ENCODE data around the gene STAP1. TPM values are rescaled to one million over a fixed set of nuclear protein-coding genes. Genes with fewer than 3 reads are reported as not detected.

The STAP1 gene
- total RNA-seq, 1 donor from 2014 or later, result not detected

DNA sequence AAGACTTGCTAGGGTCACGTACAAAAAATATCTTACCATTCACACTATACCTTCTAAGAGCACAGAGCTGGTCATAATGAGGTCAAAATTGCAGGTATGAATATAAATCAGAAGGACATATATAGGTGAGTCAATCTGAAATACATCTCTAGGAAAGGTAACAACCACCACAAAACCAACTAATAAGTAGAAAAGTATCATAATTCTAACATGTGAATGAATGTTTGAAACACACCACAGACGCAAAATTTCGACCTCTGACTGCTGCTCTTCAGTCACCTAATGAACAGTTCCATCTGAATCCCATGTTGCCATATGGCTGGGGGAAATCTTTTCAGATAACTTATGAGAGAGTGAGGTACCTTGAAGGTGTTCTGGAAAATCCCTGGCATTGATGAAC is 22.1 kb downstream of the STAP1 start:
- Mint-ChIP-seq H3K4me1 (ENCODE audit: low read depth) (no peaks in the 10 kb centered on the region), H3K36me3 (ENCODE audit: low read depth) (no peaks in the 10 kb centered on the region), H3K27ac (ENCODE audit: unreplicated experiment) (no peak overlapping the region), H3K4me3 (ENCODE audit: unreplicated experiment) (no peak overlapping the region), H3K9me3 (ENCODE audit: low read depth) (no peaks in the 10 kb centered on the region), H3K27me3 (ENCODE audit: low read depth) (peaks cover 3% of the 10 kb centered on the region)
- TF ChIP-seq, protein P1, sequence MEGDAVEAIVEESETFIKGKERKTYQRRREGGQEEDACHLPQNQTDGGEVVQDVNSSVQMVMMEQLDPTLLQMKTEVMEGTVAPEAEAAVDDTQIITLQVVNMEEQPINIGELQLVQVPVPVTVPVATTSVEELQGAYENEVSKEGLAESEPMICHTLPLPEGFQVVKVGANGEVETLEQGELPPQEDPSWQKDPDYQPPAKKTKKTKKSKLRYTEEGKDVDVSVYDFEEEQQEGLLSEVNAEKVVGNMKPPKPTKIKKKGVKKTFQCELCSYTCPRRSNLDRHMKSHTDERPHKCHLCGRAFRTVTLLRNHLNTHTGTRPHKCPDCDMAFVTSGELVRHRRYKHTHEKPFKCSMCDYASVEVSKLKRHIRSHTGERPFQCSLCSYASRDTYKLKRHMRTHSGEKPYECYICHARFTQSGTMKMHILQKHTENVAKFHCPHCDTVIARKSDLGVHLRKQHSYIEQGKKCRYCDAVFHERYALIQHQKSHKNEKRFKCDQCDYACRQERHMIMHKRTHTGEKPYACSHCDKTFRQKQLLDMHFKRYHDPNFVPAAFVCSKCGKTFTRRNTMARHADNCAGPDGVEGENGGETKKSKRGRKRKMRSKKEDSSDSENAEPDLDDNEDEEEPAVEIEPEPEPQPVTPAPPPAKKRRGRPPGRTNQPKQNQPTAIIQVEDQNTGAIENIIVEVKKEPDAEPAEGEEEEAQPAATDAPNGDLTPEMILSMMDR (IDR thresholded peaks at IDR 0.05), result no peak
- no peak for DNase-seq (ENCODE audit: low spot score)

GRCh38 chr4:67581208-67581857 is 22.8 kb downstream of the STAP1 start:
- Mint-ChIP-seq H3K27me3 (ENCODE audit: low read depth) (peaks cover 8% of the 10 kb centered on the region), H3K4me1 (ENCODE audit: low read depth) (no peaks in the 10 kb centered on the region), H3K27ac (ENCODE audit: unreplicated experiment) (no peak overlapping the region), H3K9me3 (ENCODE audit: low read depth) (no peaks in the 10 kb centered on the region), H3K4me3 (ENCODE audit: unreplicated experiment) (no peak overlapping the region), H3K36me3 (ENCODE audit: low read depth) (no peaks in the 10 kb centered on the region)
- no peak for DNase-seq (ENCODE audit: low spot score)
- TF ChIP-seq, protein P1 (IDR thresholded peaks at IDR 0.05), result no peak

DNA sequence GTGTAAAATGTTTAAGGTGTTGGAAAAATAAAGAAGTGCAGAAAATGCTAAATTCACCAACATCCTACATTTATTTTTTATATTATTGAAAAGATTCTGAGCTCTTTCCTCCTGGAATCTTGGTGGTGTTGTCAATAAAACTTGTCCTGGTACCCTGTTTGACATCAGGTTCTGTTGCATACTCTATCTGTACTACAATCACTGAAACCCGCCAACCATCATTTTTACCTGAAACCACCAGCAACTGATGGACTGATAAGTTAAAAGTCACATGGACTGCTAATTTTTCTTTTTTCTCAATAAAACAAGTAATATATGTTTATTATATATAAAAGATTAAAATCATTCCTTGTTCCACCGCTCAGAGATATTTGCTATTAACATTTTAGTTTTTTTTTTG is 23.4 kb downstream of the STAP1 start:
- TF ChIP-seq, protein P1 (IDR thresholded peaks at IDR 0.05), result no peak
- no peak for DNase-seq (ENCODE audit: low spot score)
- Mint-ChIP-seq H3K4me1 (ENCODE audit: low read depth) (no peaks in the 10 kb centered on the region), H3K9me3 (ENCODE audit: low read depth) (no peaks in the 10 kb centered on the region), H3K27me3 (ENCODE audit: low read depth) (peaks cover 9% of the 10 kb centered on the region), H3K27ac (ENCODE audit: unreplicated experiment) (no peak overlapping the region), H3K4me3 (ENCODE audit: unreplicated experiment) (no peak overlapping the region), H3K36me3 (ENCODE audit: low read depth) (no peaks in the 10 kb centered on the region)

DNA sequence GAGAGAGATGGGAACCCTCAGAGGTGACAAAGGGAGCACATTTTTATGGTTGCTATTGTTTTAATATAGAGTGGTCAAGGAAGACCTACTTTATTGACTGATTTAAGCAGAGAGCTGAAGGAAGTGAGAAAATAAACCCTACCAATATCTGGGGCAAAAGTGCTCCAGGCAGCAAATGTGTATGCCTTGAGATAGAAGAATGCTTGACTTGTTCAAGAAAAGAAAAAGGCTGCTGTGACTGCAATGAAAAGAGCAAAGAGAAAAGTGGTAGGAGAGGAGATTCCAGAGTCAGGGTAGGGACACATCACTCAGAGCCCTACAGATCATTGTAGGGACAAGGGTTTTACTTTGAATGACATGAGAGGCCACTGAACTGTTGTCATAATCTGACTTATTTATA is 26.0 kb downstream of the STAP1 start:
- Mint-ChIP-seq H3K4me1 (ENCODE audit: low read depth) (no peaks in the 10 kb centered on the region), H3K27me3 (ENCODE audit: low read depth) (peaks cover 14% of the 10 kb centered on the region), H3K9me3 (ENCODE audit: low read depth) (no peaks in the 10 kb centered on the region), H3K36me3 (ENCODE audit: low read depth) (no peaks in the 10 kb centered on the region), H3K27ac (ENCODE audit: unreplicated experiment) (no peak overlapping the region), H3K4me3 (ENCODE audit: unreplicated experiment) (no peak overlapping the region)
- no peak for DNase-seq (ENCODE audit: low spot score)
- TF ChIP-seq, protein P1 (IDR thresholded peaks at IDR 0.05), result no peak

DNA sequence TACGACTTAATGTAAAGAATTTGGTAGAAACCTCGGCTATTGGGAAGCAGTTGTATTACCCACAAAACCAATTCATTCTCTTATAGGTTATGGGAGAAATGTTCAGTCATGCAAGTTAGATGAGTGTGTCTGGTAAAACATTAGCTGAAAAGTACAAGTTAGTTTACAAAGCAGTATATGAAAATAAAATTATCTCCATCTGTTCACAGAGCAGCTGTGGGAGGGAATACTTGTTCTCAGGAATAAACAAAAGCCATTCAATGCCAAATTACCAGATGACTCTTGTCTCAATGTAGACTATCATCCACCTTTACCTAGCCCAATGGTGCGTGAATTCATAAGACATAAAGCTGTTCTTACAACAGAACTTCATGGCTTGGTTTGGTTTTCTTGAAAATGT is 28.6 kb downstream of the STAP1 start:
- no peak overlapping the region for H3K27ac Mint-ChIP-seq (ENCODE audit: unreplicated experiment)
- H3K27me3 Mint-ChIP-seq (ENCODE audit: low read depth), result peaks cover 20% of the 10 kb centered on the region
- no peaks in the 10 kb centered on the region for H3K9me3 Mint-ChIP-seq (ENCODE audit: low read depth)
- TF ChIP-seq, protein P1 (IDR thresholded peaks at IDR 0.05), result no peak
- no peak overlapping the region for H3K4me3 Mint-ChIP-seq (ENCODE audit: unreplicated experiment)
- H3K36me3 Mint-ChIP-seq (ENCODE audit: low read depth), result no peaks in the 10 kb centered on the region
- no peaks in the 10 kb centered on the region for H3K4me1 Mint-ChIP-seq (ENCODE audit: low read depth)
- no peak for DNase-seq (ENCODE audit: low spot score)
